ENCODE results near the gene CACNA1G. TPM values are rescaled to one million over a fixed set of nuclear protein-coding genes. Genes with fewer than 3 reads are reported as not detected.

Gene CACNA1G
- total RNA-seq, 2 donors from 2014 or later: 0.03 to 0.06 TPM

DNA sequence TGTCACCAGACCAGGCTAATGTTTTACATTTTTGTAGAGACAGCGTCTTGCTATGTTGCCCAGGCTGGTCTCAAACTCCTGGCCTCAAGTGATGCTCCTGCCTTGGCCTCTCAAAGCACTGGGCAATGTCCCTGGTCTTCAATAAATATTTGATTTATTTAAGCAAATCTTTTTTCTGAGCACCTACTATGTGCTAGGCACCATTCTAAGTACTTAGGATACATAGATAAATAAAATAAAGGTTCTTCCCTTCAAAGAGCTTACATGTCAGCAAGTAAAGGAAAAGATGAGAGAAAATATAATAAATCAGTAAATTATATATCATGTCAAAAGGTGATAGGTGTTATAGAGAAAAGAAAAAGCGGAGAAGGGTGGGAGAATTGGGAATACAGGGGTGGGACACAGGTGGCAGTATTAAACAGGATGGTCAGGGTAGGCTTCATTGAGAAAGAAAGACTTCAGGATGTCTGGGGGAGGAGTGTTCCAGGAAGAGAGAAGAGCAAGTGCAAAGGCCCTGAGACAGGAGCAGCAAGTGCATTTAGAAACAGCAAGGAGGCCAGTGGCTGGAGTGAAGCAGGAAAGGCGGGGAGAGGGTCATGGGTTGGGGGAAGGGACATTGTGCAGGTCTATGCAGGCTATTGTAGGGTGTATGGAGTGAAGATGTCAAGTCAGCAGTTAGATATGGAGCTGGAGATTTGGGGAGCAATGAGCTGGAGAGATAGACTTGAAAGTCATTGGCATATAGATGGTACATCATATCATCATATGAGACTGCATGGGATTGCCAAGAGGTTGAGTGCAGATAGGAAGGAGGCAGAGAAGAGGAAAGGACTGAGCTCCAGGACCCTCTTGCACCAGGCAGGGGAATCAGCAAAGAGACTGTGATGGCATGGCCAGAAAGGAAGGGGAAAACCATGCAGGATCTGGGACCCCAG lies 85.5 kb downstream of the CACNA1G start:
- ATAC-seq (no peak), DNase-seq (no peak)
- intact Hi-C loops (cut with DNase I, micrococcal nuclease): no loop called here

DNA sequence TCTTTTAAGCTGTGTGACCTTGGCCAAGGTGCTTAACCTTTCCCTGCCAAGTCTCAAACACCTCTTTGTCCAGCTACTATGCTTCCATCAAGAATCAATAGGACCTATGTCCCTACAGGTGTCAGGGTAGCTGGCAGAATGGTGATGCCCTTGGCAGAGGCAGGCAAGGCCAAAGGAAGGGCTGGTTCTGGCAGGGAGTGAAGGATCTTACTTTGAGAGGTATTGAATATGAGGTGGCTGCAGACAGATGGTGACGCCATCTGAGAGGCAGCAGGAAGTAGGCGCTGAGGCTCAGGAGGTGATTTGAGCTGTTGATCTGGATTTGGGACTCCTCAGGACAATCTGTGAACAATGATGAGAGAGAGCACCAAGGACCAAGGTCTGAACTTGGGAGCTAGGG lies 86.7 kb downstream of the CACNA1G start:
- DNase-seq: no peak

GRCh38 chr17:50649042-50649908 lies 88.8 kb downstream of the CACNA1G start:
- intact Hi-C loops (cut with DNase I, micrococcal nuclease): no loop called here
- DNase-seq (no peak), ATAC-seq (no peak)

More for the DNA sequence above, 86.7 kb downstream of the CACNA1G start:
- intact Hi-C loops (cut with DNase I, micrococcal nuclease): no loop called here
- no peak for ATAC-seq

GRCh38 chr17:50651661-50652060 lies 91.1 kb downstream of the CACNA1G start:
- DNase-seq: no peak
- intact Hi-C loops (cut with DNase I, micrococcal nuclease): no loop called here
- ATAC-seq: no peak

DNA sequence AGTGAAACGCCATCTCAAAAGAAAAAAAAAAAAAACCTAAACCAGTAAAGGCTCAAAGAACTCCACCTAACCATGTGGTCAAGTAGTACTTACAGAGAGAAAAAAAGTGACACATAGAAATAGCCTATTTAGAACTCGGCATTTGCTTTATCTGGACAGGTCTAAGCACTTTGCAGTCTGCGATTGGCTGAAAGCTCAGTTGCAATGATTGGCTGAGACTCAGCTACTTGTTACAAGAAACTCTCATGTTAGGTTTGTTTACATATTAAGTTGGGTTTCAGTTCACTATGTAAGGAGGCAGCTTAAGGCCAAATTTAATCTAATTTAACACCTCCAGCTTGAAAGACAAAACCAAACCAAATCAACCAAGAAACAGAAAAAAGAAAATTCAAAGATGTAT lies 93.2 kb downstream of the CACNA1G start:
- intact Hi-C loops (cut with DNase I, micrococcal nuclease): no loop called here
- DNase-seq: no peak
- no peak for ATAC-seq

GRCh38 chr17:50656509-50656908 lies 96.0 kb downstream of the CACNA1G start:
- DNase-seq (no peak), ATAC-seq (no peak)
- intact Hi-C loops (cut with DNase I, micrococcal nuclease): no loop called here

- ATAC-seq (no peak), DNase-seq (no peak)
- intact Hi-C loops (cut with DNase I, micrococcal nuclease): no loop called here
Observed at GRCh38 chr17:50657054-50657453, 96.5 kb downstream of the CACNA1G start.

- intact Hi-C loops (cut with DNase I, micrococcal nuclease): no loop called here
- ATAC-seq: peak; percentile 64
- peak; percentile 59 to 60 for DNase-seq
Observed at GRCh38 chr17:50657627-50658026, 97.1 kb downstream of the CACNA1G start.

DNA sequence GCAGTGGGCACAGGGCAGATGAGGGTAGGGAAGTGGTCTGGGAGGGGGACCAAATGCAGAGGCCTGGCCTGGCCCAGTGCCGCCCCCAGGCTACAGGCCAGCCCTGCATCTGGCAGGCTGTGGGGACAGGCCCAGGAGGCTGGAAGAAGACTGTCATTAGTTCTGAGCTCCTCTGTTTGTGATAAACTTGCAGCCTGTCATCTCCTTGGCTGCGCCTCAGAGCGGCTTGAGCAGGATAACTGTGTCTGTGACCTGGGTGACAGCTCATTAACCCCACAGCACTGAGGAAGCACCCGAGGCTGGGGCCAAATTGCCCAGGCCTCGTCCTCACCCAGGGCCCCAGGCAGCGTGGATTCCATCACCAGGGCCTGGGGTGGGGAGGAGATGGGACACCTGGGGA lies 98.1 kb downstream of the CACNA1G start:
- ATAC-seq: no peak
- intact Hi-C loops (cut with DNase I, micrococcal nuclease): no loop called here
- DNase-seq: no peak

- no peak for ATAC-seq
- DNase-seq: no peak
- intact Hi-C loops (cut with DNase I, micrococcal nuclease): no loop called here
Observed at GRCh38 chr17:50659179-50659578, 98.7 kb downstream of the CACNA1G start.

GRCh38 chr17:50660042-50660886 lies 99.7 kb downstream of the CACNA1G start:
- intact Hi-C loops (cut with DNase I, micrococcal nuclease): no loop called here
- DNase-seq: peak; percentile 53 to 64
- peak; percentile 50 for ATAC-seq

GRCh38 chr17:50660887-50661345 lies 100.4 kb downstream of the CACNA1G start:
- ATAC-seq: peak; percentile 15
- intact Hi-C loops (cut with DNase I, micrococcal nuclease): no loop called here
- no peak for DNase-seq

DNA sequence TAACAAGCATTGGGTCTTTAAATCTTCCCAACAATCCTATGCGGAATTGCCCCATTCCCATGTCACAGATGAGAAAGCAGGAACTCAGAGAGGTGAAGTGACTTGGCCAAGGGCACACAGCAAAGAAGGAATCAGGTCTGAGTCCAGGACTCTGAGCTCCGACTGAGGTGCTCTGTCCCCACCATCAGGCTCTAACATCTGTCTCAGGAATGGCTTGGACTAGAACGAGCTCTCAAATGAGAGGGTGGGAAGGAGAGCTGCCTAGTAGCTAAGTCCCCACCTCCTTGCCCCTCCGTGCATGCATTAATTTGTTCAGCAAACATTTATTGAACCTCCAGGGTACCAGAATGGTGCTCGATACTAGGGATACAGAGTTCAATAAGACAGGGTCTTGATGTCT lies 100.8 kb downstream of the CACNA1G start:
- intact Hi-C loops (cut with DNase I, micrococcal nuclease): no loop called here
- DNase-seq (no peak), ATAC-seq (no peak)

DNA sequence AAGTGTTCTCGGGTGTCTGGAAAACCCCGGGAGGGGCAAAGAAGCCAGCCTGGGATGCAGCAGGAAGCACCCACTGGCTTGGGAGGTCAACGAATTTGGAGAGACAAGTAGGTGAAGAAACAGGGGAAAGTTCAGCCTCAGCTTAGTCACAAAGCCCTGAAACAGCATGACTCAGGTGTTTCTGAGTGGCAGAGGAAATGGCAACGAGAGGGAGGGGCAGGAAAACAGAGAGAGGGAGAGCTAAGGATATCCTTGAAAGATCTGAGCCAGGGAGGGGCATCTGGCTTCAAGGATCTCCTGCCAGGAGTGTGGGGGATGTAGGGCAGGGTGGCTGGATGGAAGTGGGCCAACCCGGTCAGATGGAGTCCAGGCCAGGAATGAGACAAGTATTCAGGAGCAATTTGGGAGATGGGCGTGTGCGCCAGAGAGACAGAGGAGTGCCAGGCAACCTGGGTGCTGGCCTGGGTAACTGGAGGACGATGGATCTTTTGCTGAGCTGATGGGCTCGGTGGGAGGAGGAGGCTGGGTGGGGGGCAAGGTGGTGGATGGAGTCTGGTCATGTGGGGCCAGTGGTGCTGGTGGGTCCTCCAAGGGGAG lies 101.4 kb downstream of the CACNA1G start:
- peak; percentile 79 for ATAC-seq
- intact Hi-C loops (cut with DNase I, micrococcal nuclease): no loop called here
- DNase-seq: peak; percentile 79 to 89

GRCh38 chr17:50662632-50663225 lies 102.2 kb downstream of the CACNA1G start:
- DNase-seq (no peak), ATAC-seq (no peak)
- intact Hi-C loops (cut with DNase I, micrococcal nuclease): no loop called here

GRCh38 chr17:50663812-50664374 lies 103.4 kb downstream of the CACNA1G start:
- no peak for DNase-seq
- ATAC-seq: no peak
- intact Hi-C loops (cut with DNase I, micrococcal nuclease): no loop called here

DNA sequence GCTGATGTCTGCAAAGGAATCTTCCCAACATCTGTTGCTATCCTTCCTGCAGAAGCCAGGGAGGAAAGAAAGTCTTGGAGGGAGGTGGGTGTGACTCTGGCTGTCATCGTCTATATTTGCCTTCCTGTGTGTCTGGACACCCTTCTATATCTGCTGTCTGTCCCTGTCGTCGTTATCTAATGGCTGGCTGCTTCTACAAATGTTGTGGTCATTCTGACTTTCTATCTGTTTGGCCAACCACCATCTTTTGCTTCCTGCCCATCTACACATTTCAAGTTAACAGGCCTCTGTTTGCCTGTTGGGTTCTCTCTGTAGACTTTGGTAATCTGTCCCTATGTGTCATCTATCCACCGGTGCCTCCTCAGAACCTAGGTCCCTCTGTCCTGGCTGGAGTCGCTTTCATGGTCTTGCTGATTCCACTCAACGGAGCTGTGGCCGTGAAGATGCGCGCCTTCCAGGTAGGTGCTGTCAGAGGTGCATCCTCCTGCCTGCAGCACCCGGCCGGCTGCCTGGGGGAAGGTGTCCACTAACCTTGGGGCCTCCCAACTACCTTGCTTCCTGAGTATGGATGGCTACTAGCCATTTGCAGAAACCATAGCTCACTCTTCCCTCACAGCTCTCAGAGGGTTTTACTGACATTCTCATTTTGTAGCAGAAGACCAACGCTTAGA lies 104.4 kb downstream of the CACNA1G start:
- intact Hi-C loops (cut with DNase I, micrococcal nuclease): no loop called here
- ATAC-seq (no peak), DNase-seq (no peak)
